GM12873 (cell line): ENCODE data around the gene TFAM.

Experiments
- TF ChIP-seq, protein P1 (sequence below): IDR thresholded peaks from 2 replicates; pipeline ENCODE4 v1.5.1; 2012; ENCODE audit warnings: low read depth, mild to moderate bottlenecking, moderate library complexity, low read length, control low read depth; ENCODE audit not compliant: insufficient read depth; ENCODE audit errors: missing control alignments

TFAM gene

GRCh38 chr10:58412502-58412961 is 27.3 kb downstream of the TFAM start:
- TF ChIP-seq, protein P1, sequence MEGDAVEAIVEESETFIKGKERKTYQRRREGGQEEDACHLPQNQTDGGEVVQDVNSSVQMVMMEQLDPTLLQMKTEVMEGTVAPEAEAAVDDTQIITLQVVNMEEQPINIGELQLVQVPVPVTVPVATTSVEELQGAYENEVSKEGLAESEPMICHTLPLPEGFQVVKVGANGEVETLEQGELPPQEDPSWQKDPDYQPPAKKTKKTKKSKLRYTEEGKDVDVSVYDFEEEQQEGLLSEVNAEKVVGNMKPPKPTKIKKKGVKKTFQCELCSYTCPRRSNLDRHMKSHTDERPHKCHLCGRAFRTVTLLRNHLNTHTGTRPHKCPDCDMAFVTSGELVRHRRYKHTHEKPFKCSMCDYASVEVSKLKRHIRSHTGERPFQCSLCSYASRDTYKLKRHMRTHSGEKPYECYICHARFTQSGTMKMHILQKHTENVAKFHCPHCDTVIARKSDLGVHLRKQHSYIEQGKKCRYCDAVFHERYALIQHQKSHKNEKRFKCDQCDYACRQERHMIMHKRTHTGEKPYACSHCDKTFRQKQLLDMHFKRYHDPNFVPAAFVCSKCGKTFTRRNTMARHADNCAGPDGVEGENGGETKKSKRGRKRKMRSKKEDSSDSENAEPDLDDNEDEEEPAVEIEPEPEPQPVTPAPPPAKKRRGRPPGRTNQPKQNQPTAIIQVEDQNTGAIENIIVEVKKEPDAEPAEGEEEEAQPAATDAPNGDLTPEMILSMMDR: no peak

DNA sequence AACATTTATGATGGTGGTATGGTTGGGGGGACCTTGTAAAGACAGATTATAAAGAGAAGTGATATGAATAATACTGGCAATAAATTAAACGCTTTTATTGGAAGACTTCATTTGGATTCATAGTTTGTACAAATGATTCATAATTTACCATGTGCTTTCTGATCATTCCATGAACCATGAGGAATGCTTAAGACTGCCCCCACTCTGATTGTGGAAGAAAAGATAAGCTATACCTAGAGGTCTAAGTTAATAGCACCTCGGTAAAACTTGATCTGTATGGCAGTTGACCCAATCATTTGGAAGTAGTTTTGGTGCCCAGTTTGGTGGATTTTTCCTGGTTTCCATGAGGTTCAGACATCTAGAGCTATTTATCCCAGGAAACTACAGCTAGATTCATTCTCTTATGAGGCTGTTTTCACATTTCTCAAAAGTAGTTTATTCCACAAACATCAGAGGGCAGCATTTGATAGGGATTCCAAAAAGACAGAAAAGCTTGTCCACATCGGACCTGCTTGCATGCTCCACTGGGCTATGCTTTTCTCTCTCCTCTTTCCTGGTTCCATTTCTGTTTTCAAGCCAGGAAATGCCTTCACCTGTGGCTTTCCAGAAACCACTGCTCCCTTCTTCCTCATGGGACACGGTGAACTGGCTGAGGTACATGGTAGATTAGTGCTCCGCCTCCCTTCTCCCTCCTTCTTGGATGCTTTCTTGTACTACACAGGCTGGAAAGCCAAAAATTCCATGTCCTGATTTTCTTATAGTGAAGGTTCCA is 29.2 kb downstream of the TFAM start:
- TF ChIP-seq, protein P1: no peak

DNA sequence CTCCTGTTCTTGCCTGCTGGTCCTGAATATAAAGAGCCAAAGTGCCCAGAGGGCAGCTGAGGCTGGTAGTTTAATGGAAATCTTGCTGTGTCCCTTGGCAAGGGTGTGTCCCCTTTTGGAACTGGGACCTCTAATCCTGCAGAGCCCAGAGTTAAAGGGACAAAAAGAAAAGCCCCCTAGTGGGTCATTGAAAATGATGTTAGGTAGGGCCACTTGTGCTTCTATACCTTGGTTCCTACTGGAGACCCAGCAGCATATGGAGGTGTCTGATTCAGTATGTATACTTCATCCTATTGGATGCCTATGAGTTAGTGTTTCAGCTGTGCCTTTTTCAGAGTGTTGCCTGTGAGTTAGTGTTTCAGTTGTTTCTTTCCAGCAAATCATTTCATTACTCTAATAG is 30.5 kb downstream of the TFAM start:
- TF ChIP-seq, protein P1: no peak

DNA sequence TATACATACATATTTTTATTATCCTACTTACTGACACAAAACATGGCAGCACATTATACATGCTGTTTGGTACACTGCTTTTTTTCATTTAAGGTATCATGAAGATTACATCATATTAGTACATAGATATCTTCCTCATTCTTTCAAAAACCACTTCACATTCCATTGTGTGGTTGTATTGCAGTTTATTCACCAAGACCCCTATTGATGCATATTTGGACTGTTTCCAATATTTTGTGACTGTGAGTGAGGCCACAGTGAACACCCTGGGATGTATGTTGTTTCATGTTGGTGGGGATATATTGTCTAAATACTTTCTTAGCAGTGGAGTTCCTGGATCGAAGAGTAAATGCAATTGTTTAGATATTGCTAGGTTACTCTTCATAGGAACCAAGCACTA is 39.0 kb downstream of the TFAM start:
- TF ChIP-seq, protein P1: no peak

- TF ChIP-seq, protein P1: no peak
These were observed 46.7 kb downstream of the TFAM start for GRCh38 chr10:58431903-58432302.

GRCh38 chr10:58433066-58433465 is 47.9 kb downstream of the TFAM start:
- TF ChIP-seq, protein P1: no peak

DNA sequence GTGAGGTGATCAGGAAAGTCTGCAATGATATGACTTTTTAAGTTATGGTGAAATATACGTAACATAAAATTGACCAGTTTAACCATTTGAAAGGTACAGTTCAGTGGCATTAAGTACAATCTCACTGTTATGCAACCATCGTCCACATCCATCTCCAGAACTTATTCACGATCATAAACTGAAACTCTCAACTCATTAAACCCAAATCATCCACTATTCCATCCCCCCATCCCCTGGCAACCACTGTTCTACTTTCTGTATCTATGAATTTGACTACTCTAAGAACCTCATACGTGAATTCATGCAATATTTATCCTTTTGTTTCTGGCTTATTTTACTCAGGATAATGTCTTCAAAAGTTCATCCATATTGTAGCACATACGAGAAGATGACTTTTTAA is 48.4 kb downstream of the TFAM start:
- TF ChIP-seq, protein P1: no peak
